Liver (tissue), 9 donors: Measurements from ENCODE around the gene SH3BGRL. TPM values are rescaled to one million over a fixed set of nuclear protein-coding genes. Genes with fewer than 3 reads are reported as not detected.

Experiments used
- DNase-seq: peaks from one replicate; pipeline ENCODE4 v3.0.0-alpha.2; 2017; ENCODE audit warnings: low spot score
- H3K27ac ChIP-seq, 2 donors: one replicate each; pipeline ENCODE4 v1.7.0; 2013; ENCODE audit warnings: inconsistent platforms in 2 of 2, low read length in 2 of 2, control low read depth in 1 of 2, low read depth in 1 of 2, mild to moderate bottlenecking in 1 of 2
- H3K27me3 ChIP-seq, 4 donors: one replicate each; pipeline versions ENCODE4 v1.6.1 to v1.7.0; 2013; ENCODE audit warnings: low read length in 3 of 4, inconsistent platforms in 1 of 4, mild to moderate bottlenecking in 1 of 4, moderate library complexity in 1 of 4; ENCODE audit not compliant: control insufficient read depth in 4 of 4, insufficient read depth in 4 of 4
- H3K36me3 ChIP-seq, 4 donors: one replicate each; pipeline versions ENCODE4 v1.6.1 to v1.7.0; 2013; ENCODE audit warnings: low read length in 3 of 4, mild to moderate bottlenecking in 3 of 4, low read depth in 1 of 4, moderate library complexity in 1 of 4; ENCODE audit not compliant: control insufficient read depth in 4 of 4, insufficient read depth in 3 of 4
- H3K4me1 ChIP-seq, 4 donors: one replicate each; pipeline versions ENCODE4 v1.6.1 to v1.7.0; 2013; ENCODE audit warnings: low read length in 3 of 4, mild to moderate bottlenecking in 3 of 4, moderate library complexity in 1 of 4; ENCODE audit not compliant: control insufficient read depth in 4 of 4, insufficient read depth in 4 of 4
- H3K4me3 ChIP-seq, 3 donors: one replicate each; pipeline versions ENCODE4 v1.6.1 to v1.7.0; 2013; ENCODE audit warnings: low read length in 3 of 3, control low read depth in 1 of 3, low read depth in 1 of 3, mild to moderate bottlenecking in 1 of 3
- H3K9ac ChIP-seq, 2 donors: one replicate each; pipeline ENCODE4 v1.7.0; 2013; ENCODE audit warnings: low read length in 2 of 2, mild to moderate bottlenecking in 2 of 2, moderate library complexity in 2 of 2, control low read depth in 1 of 2, low read depth in 1 of 2
- H3K9me3 ChIP-seq, 4 donors: one replicate each; pipeline versions ENCODE4 v1.6.1 to v1.7.0; 2013; ENCODE audit warnings: low read length in 3 of 4; ENCODE audit not compliant: control insufficient read depth in 4 of 4
- EGR1 ChIP-seq, 2 donors: IDR thresholded peaks; 2 replicates each; pipeline ENCODE4 v1.6.1; 2016 to 2018; ENCODE audit warnings: antibody characterized with exemption in 2 of 2, low read depth in 2 of 2
- GABPA ChIP-seq, 2 donors: IDR thresholded peaks in 1 of 2; conservative IDR thresholded peaks in 1 of 2; 2 replicates each; pipeline ENCODE4 v1.6.1; 2016; ENCODE audit warnings: antibody characterized with exemption in 2 of 2, mild to moderate bottlenecking in 1 of 2, moderate library complexity in 1 of 2
- HNF4A ChIP-seq, 2 donors: conservative IDR thresholded peaks; 2 replicates each; pipeline ENCODE4 v1.6.1; 2016; ENCODE audit warnings: antibody characterized with exemption in 2 of 2, mild to moderate bottlenecking in 2 of 2
- JUND ChIP-seq, 2 donors: IDR thresholded peaks; 2 replicates each; pipeline ENCODE4 v1.6.1; 2016; ENCODE audit warnings: antibody characterized with exemption in 2 of 2
- MAX ChIP-seq: IDR thresholded peaks from 2 replicates; pipeline ENCODE4 v1.6.1; 2016; ENCODE audit warnings: antibody characterized with exemption
- NR2F2 ChIP-seq: IDR thresholded peaks from 2 replicates; pipeline ENCODE4 v1.6.1; 2016; ENCODE audit warnings: antibody characterized with exemption
- SP1 ChIP-seq: IDR thresholded peaks from 2 replicates; pipeline ENCODE4 v1.6.1; 2018; ENCODE audit warnings: antibody characterized with exemption, mild to moderate bottlenecking
- TAF1 ChIP-seq: conservative IDR thresholded peaks from 2 replicates; pipeline ENCODE4 v1.6.1; 2016; ENCODE audit warnings: antibody characterized with exemption, mild to moderate bottlenecking
- YY1 ChIP-seq: IDR thresholded peaks from 2 replicates; pipeline ENCODE4 v1.6.1; 2016; ENCODE audit warnings: antibody characterized with exemption, mild to moderate bottlenecking
- WGBS: extraction: QIAGEN DNeasy Blood & Tissue Kit; methylation state at CpG from one replicate; pipeline ENCODE4 v1.1.7; 2013; 5-methylcytosine and 5-hydroxymethylcytosine counted together
- polyA plus RNA-seq, 2 donors: library from polyadenylated mRNA; stranded (reverse) in 1 of 2; unstranded in 1 of 2; fragments of 200-250 nt in 1 of 2; fragments of >200 nt in 1 of 2; fragmentation: Nextera tagmentation in 1 of 2; extraction: Ambion mirVana in 1 of 2; gene quantifications; one replicate each; pipeline versions ENCODE4 v1.2.1 to v1.2.3, GENCODE V29; 2013 to 2015
- total RNA-seq, 2 donors: library from RNA; depleted of rRNA; stranded (reverse); fragments of >200 nt; gene quantifications; one replicate each; pipeline ENCODE4 v1.2.3, GENCODE V29; 2014
- TF ChIP-seq, protein P1 (sequence below): fragments of 150-350 bp; IDR thresholded peaks from 2 replicates; pipeline ENCODE4 v1.5.1; 2017; ENCODE audit warnings: improper control_type of control experiment, low read depth, low read length; ENCODE audit not compliant: missing input control
- TF ChIP-seq, protein P2 (sequence below): IDR thresholded peaks from 2 replicates; pipeline ENCODE4 v1.6.1; 2016; ENCODE audit warnings: antibody characterized with exemption
- TF ChIP-seq, protein P3 (sequence below): IDR thresholded peaks from 2 replicates; pipeline ENCODE4 v1.6.1; 2016; ENCODE audit warnings: antibody characterized with exemption
- donor health status: healthy.
- donor health status: healthy.
- donor health status: healthy.
- donor health status: healthy.
- donor health status: healthy.

The SH3BGRL gene
- total and polyA plus RNA-seq, 4 donors, result 15.5 to 64.3 (median 20.6) TPM

GRCh38 chrX:81263059-81263458 lies 61.2 kb downstream of the SH3BGRL start:
- Histone ChIP-seq H3K9ac (no peak overlapping the region), H3K9me3 (no peaks in the 10 kb centered on the region), H3K4me3 (no peak overlapping the region), H3K27me3 (no peaks in the 10 kb centered on the region), H3K36me3 (no peaks in the 10 kb centered on the region), H3K27ac (no peak overlapping the region), H3K4me1 (no peaks in the 10 kb centered on the region)
- no peak for TF ChIP-seq MAX
- TF ChIP-seq, protein P1, sequence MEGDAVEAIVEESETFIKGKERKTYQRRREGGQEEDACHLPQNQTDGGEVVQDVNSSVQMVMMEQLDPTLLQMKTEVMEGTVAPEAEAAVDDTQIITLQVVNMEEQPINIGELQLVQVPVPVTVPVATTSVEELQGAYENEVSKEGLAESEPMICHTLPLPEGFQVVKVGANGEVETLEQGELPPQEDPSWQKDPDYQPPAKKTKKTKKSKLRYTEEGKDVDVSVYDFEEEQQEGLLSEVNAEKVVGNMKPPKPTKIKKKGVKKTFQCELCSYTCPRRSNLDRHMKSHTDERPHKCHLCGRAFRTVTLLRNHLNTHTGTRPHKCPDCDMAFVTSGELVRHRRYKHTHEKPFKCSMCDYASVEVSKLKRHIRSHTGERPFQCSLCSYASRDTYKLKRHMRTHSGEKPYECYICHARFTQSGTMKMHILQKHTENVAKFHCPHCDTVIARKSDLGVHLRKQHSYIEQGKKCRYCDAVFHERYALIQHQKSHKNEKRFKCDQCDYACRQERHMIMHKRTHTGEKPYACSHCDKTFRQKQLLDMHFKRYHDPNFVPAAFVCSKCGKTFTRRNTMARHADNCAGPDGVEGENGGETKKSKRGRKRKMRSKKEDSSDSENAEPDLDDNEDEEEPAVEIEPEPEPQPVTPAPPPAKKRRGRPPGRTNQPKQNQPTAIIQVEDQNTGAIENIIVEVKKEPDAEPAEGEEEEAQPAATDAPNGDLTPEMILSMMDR, result no peak
- TF ChIP-seq, protein P2, sequence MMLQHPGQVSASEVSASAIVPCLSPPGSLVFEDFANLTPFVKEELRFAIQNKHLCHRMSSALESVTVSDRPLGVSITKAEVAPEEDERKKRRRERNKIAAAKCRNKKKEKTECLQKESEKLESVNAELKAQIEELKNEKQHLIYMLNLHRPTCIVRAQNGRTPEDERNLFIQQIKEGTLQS, result no peak
- TF ChIP-seq JUND (IDR thresholded peaks at IDR 0.05), result no peak
- TF ChIP-seq SP1, result no peak
- no peak for DNase-seq
- 67% methylated on average over 2 of the region's 2 CpGs for WGBS

GRCh38 chrX:81278616-81279015 lies 76.7 kb downstream of the SH3BGRL start:
- Histone ChIP-seq H3K27me3 (no peaks in the 10 kb centered on the region), H3K9ac (no peak overlapping the region), H3K36me3 (peaks cover 0 to 5% (median under 1%) of the 10 kb centered on the region in 4 donors), H3K27ac (no peak overlapping the region), H3K4me3 (no peak overlapping the region), H3K4me1 (no peaks in the 10 kb centered on the region), H3K9me3 (no peaks in the 10 kb centered on the region)
- DNase-seq, result no peak
- 96% methylated on average over 2 of the region's 2 CpGs for WGBS
- TF ChIP-seq, protein P3, sequence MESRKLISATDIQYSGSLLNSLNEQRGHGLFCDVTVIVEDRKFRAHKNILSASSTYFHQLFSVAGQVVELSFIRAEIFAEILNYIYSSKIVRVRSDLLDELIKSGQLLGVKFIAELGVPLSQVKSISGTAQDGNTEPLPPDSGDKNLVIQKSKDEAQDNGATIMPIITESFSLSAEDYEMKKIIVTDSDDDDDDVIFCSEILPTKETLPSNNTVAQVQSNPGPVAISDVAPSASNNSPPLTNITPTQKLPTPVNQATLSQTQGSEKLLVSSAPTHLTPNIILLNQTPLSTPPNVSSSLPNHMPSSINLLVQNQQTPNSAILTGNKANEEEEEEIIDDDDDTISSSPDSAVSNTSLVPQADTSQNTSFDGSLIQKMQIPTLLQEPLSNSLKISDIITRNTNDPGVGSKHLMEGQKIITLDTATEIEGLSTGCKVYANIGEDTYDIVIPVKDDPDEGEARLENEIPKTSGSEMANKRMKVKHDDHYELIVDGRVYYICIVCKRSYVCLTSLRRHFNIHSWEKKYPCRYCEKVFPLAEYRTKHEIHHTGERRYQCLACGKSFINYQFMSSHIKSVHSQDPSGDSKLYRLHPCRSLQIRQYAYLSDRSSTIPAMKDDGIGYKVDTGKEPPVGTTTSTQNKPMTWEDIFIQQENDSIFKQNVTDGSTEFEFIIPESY, result no peak
- no peak for TF ChIP-seq YY1
- TF ChIP-seq, protein P1, result no peak
- no peak for TF ChIP-seq EGR1 (IDR thresholded peaks at IDR 0.05; ENCODE audit: low read depth in 2 of 2)
- TF ChIP-seq TAF1, result no peak
- TF ChIP-seq GABPA (IDR thresholded peaks at IDR 0.05 in 1 of 2, conservative IDR thresholded peaks at IDR 0.05 in 1 of 2), result no peak
- TF ChIP-seq HNF4A (conservative IDR thresholded peaks at IDR 0.05), result no peak
- TF ChIP-seq NR2F2, result no peak
- TF ChIP-seq JUND (IDR thresholded peaks at IDR 0.05), result no peak
